GM19099 (cell line): Measurements from ENCODE around the gene L3MBTL4.

Experiments
- POLR2A ChIP-seq: IDR thresholded peaks from 3 replicates; pipeline ENCODE4 v1.6.1; 2011; ENCODE audit warnings: low read depth; ENCODE audit not compliant: insufficient read length; ENCODE audit errors: extremely low read depth

The L3MBTL4 gene

GRCh38 chr18:6414118-6414722, 491 bp downstream of the L3MBTL4 start:
- no peak for TF ChIP-seq POLR2A

DNA sequence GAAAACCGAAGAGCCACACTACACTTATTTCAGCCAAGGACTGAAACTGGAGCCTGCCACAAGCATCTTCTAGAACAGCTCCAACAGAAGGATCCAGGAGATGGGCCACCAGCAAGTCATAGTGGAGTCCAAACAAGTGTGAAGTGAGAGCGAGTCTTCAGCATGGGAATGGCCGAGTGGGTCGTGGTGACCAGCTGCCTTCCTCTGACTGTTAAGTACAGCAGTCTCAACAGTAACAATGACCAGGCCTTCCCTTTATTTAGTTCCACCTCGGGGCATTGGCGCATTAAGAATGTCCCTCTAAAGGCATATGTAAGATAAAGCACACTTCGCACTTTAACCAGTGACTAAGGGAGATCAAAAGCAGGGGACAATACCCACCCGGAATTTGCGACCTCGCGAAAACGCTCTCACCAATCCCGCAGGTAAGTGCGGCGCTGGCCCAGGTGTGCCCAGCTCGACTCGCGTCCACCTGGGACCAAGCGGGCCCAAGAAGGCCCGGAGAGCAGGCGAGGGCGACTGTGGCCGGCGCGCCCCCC, 1.1 kb downstream of the L3MBTL4 start:
- TF ChIP-seq POLR2A = no peak

- TF ChIP-seq POLR2A = no peak
Measured at GRCh38 chr18:6412933-6413472, 1.7 kb downstream of the L3MBTL4 start.

DNA sequence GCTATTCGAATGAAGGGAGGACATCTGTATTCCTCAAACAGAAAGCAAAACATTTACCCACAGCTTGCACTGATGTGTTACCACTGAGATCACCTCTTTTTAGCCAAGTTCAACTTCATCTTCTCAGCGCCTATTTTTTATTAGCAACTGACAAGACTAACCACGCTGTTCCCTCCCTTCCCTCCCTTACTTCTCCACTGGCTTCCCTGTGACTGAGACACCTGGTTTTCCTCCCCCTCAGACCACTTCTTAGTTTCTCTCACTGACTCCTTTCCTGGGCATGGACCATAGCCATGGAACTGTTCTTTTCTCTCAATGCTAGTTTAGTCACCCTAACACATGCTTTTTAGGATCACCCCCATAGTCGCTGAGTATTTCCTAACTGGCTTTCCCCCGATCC, 3.3 kb downstream of the L3MBTL4 start:
- no peak for TF ChIP-seq POLR2A

DNA sequence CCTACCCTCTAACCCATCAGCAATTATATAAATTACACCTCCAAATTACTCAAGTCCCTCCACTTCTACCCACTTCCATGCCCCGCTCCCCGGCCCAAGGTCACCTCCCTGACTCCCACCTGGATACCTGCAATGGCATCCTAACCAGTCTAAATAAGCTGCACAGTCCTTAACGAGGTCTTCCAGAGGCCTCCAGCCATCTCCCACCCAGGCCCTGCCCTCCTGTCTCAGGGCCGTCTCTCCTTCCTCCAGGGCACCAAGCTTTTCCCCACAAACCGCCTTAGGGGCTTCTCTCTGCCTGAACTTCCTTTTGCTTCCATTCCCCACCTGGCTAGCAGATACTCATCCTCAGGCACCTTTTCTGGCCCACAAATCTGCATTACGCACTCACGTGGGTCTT, 4.8 kb downstream of the L3MBTL4 start:
- no peak for TF ChIP-seq POLR2A

- TF ChIP-seq POLR2A = no peak
Measured at GRCh38 chr18:6406910-6407470, 7.7 kb downstream of the L3MBTL4 start.

DNA sequence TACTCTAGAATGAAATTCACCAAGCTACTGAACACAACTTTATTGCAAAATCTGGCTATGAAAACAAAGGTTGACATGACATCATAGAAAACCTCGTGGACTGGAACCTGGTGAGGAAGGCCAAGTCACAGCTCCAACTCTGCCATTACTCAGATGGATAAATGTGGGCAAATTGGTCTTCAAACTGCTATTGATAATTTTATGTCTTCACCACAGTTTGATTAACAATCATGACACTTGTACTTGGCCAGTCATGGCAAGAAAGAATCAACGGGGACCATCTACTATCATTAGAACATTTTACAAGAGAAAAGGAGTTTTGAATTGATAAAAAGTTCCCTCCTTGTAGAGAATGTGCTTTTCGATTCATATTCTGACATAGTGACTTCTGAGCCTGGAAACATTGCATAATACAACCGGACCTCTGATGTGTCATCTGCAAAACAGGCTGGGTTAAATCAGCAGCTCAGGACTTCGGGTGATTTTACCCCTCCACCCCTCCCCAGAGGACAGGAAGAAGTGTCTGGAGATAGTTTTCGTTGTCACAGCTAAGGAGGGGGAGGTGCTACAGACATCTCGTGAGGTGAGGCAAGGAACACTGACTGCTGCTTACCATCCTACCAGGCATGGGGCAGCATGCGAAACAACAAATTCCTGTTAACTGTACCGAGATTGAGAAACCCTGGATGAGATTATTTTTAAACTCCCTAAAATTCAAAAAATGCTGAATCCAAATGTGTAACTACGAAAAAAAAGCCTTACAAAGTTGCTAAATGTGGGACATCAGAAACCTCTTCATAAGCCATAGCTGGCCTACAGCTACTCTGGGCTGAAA, 8.4 kb downstream of the L3MBTL4 start:
- TF ChIP-seq POLR2A = no peak

DNA sequence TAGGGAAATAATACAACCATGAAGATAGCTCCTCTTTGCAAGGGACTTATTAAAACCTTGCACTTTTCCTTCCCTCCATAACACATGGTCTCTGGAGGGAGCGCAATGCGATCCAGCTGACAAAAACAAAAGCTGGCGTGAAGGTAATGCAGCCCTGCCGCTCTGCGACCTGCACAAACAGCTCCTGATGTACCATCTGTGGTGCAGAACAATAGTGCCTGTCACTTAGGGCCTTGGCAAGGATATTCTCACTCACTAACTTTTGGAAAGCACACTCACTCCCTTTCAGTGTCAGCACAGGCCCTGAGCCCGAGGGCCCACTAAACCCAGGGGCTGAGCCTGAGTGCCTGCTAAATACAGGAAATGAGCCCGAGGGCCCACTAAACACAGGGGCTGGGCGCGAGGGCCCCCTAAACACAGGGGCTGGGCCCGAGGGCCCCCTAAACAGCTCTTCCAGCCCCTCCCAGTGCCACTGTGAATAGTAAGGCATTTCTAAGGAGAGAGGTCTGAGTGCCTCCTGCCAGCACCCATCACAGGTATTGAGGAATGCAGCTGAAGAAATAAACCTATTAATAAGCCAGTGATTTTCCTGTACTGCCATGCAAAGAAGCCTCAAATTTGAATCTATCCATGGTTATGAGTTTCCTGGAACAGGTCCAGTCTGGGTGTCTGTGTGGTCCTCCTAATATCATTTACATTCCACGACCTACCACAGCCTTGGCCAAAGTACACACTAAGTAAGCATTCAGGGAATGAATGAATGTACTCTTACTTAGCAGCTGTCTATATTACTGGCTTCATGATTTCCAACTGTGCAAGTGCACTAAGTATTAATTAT, 9.3 kb downstream of the L3MBTL4 start:
- no peak for TF ChIP-seq POLR2A

DNA sequence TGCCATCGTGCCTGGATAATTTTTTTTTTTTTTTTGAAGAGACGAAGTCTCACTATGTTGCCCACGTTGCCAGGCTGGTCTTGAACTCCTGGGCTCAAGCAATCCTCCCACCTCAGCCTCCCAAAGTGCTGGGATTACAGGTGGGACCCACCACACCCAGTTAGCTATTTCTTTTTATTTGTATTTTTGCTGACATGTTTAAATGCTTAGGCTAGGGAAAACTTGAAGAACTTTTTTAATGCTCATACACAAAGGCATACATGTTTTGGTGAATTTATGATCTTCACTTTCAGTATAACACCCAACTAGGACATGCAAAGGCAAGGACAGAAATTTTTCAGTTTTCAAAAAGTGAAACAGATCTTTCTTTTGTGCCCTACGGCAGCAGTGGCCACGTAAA, 9.9 kb downstream of the L3MBTL4 start:
- TF ChIP-seq POLR2A = no peak

GRCh38 chr18:6401687-6402086, 13.0 kb downstream of the L3MBTL4 start:
- TF ChIP-seq POLR2A = no peak

- no peak for TF ChIP-seq POLR2A
Measured at GRCh38 chr18:6399776-6400175, 14.9 kb downstream of the L3MBTL4 start.

DNA sequence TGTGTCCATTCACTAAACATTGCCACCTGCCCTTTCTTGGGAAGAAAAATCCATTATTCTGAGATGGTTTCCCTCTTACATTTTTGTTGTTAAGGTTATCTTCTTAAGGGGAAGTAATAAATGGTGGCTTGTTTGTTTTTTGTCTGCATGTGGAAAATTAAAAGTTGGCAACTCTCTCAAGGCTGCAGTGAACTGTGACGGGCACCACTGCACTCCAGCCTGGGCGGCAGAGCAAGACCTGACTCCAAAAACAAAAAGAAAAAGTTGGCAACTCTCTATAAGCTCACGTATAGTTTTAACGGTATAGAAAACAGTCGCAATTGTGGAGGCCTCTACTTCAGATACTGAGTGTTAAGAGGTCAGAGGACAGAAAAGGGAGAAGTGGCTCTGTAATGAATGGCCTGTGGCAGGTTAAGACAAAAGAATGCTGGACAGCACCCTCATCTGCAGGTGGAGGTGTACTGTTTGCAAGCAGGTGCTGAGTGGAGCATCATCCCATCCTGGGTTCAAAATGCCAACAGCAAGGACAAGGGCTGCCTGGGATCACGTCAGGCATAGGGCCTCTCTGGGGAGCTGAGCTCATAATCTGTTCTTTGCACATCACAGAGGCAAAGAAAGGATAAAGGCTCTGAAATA, 16.7 kb downstream of the L3MBTL4 start:
- no peak for TF ChIP-seq POLR2A

- no peak for TF ChIP-seq POLR2A
Measured at GRCh38 chr18:6396847-6397246, 17.9 kb downstream of the L3MBTL4 start.

GRCh38 chr18:6396276-6396675, 18.4 kb downstream of the L3MBTL4 start:
- TF ChIP-seq POLR2A = no peak
